Measurements from ENCODE around the gene UBR3.
"Not testable (repeated sequence)": the region's sequence is repeated elsewhere in the genome, so short reads cannot be mapped to it uniquely, and the experiment has no call there.

The UBR3 gene

GRCh38 chr2:169822785-169823392 lies 4.4 kb upstream of the UBR3 start:
- no peak for DNase-seq

GRCh38 chr2:169823996-169824372 lies 3.3 kb upstream of the UBR3 start:
- DNase-seq: no peak

GRCh38 chr2:169824373-169825333 lies 2.6 kb upstream of the UBR3 start, which contains the start of gene METTL5:
Gene METTL5, minus strand, starts transcription at chr2:169824905. Its CDS starts 308 bp downstream, at chr2:169824597.
- DNase-seq: no peak

GRCh38 chr2:169828141-169828811 lies 1.0 kb downstream of the UBR3 start:
- no peak for DNase-seq

GRCh38 chr2:169834401-169834800 lies 7.1 kb downstream of the UBR3 start:
- DNase-seq: no peak

GRCh38 chr2:169838743-169839489 lies 11.7 kb downstream of the UBR3 start:
- DNase-seq: no peak

GRCh38 chr2:169839954-169840746 lies 12.9 kb downstream of the UBR3 start:
- no peak for DNase-seq

- no peak for DNase-seq
Observed at GRCh38 chr2:169840747-169841142, 13.5 kb downstream of the UBR3 start.

- DNase-seq: not testable (repeated sequence)
Observed at GRCh38 chr2:169841625-169842024, 14.4 kb downstream of the UBR3 start.

- DNase-seq: no peak
Observed at GRCh38 chr2:169845016-169845415, 17.8 kb downstream of the UBR3 start.

- DNase-seq: not testable (repeated sequence)
Observed at GRCh38 chr2:169848959-169849693, 21.9 kb downstream of the UBR3 start.

GRCh38 chr2:169849710-169850109 lies 22.5 kb downstream of the UBR3 start:
- no peak for DNase-seq

GRCh38 chr2:169853041-169853668 lies 25.9 kb downstream of the UBR3 start:
- DNase-seq: no peak

- DNase-seq: not testable (repeated sequence)
Observed at GRCh38 chr2:169855281-169856258, 28.3 kb downstream of the UBR3 start.

GRCh38 chr2:169859423-169859822 lies 32.2 kb downstream of the UBR3 start:
- no peak for DNase-seq

GRCh38 chr2:169860149-169860548 lies 32.9 kb downstream of the UBR3 start:
- DNase-seq: no peak

GRCh38 chr2:169862816-169863215 lies 35.6 kb downstream of the UBR3 start:
- no peak for DNase-seq

GRCh38 chr2:169865492-169865891 lies 38.2 kb downstream of the UBR3 start:
- no peak for DNase-seq

- DNase-seq: not testable (repeated sequence)
Observed at GRCh38 chr2:169866230-169866629, 39.0 kb downstream of the UBR3 start.

Measured in NCI-H1417 treated with DMSO at 0.1 percent for 48 hours (cell line).